Measurements from ENCODE around the gene TNNI2.

- TF ChIP-seq HDAC6 (IDR thresholded peaks at IDR 0.05; ENCODE audit: unreplicated experiment) (no peak), CTCF (IDR thresholded peaks at IDR 0.05 in 2 of 3, conservative IDR thresholded peaks at IDR 0.05 in 1 of 3; ENCODE audit: control insufficient read depth in 2 of 3, extremely low read depth in 1 of 3, insufficient read depth in 1 of 3, low read depth in 3 of 3, low read length in 3 of 3) (no peak), FOXK2 (IDR thresholded peaks at IDR 0.05) (no peak), ZNF384 (IDR thresholded peaks at IDR 0.05; ENCODE audit: borderline replicate concordance, low read depth, low read length) (no peak), POLR2AphosphoS5 (IDR thresholded peaks at IDR 0.05; ENCODE audit: low read length) (no peak), CHD1 (IDR thresholded peaks at IDR 0.05; ENCODE audit: low read depth, low read length) (no peak), JUNB (IDR thresholded peaks at IDR 0.05) (no peak)
These were observed 26.5 kb upstream of the TNNI2 start for GRCh38 chr11:1812274-1812673.
